Measurements from ENCODE around the gene ZNF182.
A peak's percentile ranks its signal among the peaks of the same experiment; 100 is the strongest.

DNA sequence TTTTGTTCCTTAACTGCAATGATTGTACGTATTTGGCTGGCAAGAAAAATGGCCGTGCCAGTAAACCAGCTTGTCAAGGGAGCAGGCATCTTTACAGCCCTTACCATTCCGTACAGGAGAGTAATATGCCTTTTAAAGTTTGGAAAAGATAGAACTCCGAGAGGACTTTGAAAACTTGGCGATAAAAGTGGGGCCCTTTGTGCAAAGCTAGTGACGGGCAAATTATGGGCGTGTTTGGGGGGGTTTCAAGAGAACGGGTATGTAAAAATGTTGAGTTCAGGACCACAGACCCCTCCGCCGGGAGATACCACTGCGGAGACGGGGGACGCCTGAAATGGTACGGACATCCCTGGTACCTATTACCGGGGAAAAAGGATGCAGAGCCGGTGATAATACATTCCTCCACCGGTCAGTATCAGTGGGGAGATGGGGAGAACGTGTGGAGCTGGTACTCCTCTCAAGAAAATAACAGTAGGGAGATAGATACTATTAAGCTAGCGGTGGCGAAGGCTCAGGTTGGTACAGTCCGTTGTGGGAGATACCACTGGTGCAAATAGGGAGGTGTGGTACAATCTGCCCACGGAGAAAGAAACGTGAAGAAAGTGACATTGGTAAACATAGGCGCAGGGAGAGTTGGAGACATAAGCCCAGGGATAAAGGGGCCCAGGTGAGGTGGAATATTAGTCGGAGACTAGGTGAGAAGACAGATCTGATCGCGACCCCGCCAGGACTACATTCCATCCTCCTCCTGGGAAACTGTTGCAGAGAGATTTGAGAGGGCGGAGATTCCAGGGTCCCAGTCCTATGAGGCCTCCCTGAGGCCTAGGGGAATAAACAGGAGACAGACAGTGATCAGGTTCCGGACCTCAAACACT, 17.5 kb upstream of the ZNF182 start:
- TF ChIP-seq, protein P1, sequence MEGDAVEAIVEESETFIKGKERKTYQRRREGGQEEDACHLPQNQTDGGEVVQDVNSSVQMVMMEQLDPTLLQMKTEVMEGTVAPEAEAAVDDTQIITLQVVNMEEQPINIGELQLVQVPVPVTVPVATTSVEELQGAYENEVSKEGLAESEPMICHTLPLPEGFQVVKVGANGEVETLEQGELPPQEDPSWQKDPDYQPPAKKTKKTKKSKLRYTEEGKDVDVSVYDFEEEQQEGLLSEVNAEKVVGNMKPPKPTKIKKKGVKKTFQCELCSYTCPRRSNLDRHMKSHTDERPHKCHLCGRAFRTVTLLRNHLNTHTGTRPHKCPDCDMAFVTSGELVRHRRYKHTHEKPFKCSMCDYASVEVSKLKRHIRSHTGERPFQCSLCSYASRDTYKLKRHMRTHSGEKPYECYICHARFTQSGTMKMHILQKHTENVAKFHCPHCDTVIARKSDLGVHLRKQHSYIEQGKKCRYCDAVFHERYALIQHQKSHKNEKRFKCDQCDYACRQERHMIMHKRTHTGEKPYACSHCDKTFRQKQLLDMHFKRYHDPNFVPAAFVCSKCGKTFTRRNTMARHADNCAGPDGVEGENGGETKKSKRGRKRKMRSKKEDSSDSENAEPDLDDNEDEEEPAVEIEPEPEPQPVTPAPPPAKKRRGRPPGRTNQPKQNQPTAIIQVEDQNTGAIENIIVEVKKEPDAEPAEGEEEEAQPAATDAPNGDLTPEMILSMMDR (IDR thresholded peaks at IDR 0.05), result no peak
- TF ChIP-seq POLR2A (IDR thresholded peaks at IDR 0.05), result peak in 1 of 2 donors; percentile 7
